NK-92 (cell line): Measurements from ENCODE around the gene WASHC3.
"Not testable (repeated sequence)": the region's sequence is repeated elsewhere in the genome, so short reads cannot be mapped to it uniquely, and the experiment has no call there.

Experiments
- DNase-seq: peaks from one replicate; lab custom pipeline; 2025; ENCODE audit not compliant: unreplicated experiment; lab: John Stamatoyannopoulos, UW

Gene WASHC3

DNA sequence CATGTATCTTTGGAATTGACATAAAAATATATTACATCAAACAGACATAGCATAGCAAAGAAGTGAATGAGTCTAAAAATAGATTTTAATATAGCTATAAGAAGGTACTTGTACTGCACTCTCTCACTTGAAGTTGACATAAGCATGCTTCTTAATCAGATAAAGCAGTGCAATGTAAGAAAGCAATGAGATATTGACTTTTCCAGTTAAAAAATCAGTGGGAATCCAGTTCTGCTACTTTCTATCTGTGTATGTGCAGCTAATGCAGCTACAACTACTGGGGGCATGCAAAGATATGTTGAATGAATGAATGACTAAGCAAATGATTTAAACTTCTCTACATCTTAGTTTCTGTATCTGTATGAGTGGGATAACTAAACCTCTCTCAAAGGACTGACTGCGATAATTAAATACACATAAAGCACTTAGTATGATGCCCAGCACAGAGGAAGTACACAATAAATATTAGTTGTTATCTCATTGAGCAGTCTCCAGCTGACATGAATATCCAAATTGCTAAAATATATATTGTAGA is 10.3 kb downstream of the WASHC3 start:
- no peak for DNase-seq

DNA sequence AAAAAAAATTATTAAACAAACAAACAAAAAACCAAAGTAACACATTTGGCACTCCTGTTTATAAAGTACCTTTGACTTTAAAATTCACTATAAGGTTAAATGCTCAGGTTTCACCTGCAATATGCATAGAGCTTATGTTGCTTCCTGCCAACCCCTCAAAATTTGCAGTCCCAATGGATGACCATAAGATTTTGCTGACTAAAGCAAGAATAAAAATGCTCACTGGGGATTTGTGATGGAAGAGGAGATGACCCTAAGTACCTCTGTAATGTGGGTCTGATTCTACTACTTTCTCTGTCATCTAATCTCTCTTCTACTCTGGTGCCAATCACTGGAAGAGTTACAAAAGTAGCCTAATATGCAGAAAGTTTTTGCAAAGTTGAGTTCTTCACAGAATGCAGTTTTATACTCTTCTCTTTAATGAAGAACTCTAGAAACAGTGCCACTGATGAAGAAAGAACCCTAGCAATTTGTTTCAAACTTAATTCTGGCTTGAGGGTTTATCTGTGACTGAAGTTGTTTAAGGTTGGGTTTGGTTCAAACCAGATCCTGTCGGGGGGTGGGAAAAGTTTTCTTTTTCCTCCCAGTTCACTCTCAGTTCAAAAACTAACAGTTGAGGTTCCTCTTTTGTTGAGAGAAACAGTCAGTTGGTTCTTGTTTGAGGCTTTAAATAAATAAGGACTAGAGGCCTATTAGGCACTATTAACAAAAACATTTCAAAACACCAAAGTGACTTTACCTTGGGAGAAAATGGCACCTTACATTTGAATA is 10.9 kb downstream of the WASHC3 start:
- DNase-seq = no peak

DNA sequence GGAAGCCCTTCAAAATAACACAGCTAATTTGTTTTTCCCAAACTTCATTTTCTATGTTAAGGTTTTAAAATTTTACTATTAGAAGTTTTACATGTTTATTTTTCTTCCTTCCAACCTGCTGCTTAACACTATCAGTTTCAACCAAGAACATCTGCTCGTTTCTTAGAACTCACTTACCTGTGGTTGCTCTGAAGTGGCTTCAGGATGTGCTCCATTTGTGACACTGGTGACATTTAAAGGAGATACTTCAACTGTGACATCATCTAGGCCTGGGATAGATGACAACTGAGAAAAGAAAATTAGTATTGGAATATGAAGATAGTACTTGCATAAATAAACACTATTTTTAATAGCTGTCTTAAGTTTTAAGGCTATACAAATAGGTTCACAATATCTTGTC is 17.9 kb downstream of the WASHC3 start:
- DNase-seq = no peak

DNA sequence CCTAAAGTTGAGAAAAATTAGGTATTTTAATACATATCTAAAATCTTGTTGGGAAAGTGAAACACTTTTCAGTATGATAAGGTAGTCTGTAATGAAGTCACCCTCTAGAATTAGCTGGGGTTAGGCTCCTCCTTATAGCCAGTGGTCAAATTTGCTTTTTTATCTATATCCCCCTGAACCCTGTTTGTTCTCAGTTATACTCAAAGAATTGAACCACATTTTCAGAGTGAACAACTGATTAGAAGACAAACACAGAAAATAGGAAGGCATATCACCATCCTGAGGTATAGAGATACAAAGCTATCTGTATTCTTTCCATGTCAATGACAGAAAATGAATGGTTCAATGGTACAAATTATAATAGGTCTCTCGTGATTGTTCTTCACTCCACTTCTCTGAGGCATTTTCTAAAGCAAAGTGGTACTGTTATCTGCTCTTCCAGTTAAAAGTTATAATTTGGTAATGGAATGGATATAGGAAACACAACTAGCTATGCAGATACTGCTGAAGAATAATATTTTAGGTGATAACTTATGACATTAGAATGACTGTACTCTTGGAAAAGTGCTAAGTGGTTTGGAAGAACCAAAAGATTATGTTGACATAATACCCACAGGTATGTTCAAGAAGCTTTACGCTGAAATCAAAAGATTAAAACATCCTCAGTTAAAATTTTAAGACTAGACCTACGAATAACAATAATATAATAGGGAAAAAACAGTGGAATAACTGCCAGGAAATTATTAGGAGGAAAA is 27.6 kb downstream of the WASHC3 start:
- no peak for DNase-seq

DNA sequence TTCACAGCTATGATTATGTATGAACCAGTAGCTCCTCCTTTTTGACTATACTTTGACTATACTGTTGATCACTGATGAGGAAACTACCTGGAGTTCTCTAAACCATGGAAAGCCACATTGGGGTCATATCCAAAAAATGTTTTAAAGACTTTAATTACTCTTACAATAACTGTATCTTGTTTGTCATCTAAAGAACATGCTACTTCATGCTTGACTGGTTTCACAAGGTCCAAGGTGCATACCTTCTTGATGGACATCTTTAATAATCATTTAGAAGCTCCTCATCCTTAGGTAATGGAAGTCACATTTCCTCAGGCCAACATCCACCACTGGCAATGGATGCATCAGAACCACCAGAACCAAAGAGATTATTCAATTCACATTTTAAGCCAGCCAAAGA is 29.9 kb downstream of the WASHC3 start:
- DNase-seq = no peak

DNA sequence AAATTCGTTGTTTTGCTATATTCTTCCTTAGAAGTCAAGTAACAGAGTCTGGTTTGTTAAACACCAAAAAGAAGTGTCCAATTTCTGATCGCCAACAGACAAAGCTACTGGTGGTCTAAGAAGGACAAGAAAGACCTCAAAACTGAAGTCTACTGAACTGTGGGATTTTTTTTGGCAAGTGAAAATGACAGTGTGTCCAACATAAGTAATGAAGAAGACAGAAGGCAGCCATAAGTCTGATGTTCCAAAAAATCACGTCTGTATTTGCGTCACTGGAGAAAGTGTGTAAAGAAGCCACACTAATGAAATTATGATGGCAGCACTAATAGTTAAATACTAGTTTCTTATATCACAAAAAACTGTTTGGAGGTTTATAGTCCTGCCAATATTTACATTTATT is 32.6 kb downstream of the WASHC3 start:
- DNase-seq = no peak

DNA sequence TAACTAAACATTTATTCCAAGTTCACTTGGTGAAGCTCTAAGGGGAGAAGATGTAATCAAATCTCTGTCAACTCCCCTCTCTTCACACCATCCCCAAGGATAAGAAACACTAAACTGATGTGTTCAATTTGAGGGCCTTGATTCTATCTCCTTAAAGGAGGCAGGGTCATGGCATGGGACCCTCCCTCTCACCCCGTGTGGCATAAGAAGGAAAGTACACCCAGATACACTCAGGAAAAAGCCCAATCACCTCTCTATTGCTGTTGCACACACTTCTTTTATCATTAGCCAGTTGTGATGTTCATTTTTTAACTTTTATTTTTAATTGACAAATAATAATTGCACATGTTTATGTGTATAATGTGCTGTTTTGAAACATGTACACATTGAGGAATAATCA is 35.1 kb downstream of the WASHC3 start:
- no peak for DNase-seq

DNA sequence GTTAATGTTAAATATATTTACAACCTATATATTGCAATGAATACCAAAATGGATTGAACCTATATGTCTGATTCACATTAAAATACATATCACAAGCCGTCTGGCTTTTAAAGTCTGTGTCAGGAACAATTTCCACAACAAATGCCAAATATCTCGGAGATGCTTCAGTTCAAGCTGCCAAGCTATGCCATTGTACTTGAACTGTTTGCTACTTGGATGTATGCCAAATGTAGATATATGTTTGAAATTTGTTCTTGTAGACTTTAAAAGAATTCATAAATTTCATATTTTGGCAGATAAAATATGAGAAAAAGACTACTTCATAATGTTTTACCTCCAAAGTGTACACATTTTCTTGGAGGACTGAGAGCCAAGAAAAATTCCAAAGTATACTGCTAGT is 37.0 kb downstream of the WASHC3 start:
- DNase-seq = no peak

DNA sequence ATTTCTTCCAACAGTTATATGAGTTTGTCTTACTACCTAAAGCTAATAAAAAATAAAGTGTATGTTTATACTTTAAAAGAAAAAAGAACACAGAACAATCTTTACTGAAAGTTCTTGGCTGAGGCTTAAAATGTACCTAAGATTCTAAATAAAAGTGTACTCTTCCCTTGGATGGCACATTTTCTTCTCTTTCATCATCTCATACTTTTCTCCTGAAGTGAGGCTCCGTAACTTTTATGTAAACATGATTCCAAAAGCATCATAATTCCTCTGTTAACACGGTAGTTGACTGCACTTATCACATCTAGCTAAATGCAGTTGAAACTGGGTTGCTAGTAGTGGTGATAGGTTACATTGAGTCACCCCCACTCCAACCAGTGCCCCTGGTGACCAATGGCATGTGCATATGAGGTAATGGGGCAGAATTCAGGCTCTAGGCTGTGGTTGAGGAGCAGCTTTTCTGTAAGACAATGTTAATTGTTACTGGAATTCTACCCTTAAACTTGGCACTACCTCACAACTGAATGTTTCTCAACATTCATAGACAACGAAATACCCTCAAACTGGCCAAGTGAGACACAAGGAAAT is 38.4 kb downstream of the WASHC3 start:
- no peak for DNase-seq

DNA sequence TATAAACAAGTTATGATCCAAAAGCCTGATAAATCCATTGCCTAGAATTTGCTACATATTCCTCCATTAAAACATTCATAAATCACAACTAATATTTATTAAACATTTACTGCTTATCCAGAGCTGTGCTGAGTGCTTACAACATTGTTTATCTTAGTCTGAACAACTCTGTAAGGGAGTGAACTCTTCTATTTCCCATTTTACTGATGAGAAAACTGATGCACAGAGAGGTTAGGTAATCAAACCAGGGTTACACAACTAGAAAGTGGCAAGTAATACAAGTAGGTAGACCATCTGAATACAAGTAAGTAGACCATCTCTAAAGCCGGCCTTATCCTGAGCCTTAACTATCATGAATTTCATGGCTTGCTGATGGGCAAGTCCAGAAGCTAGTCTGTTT is 39.5 kb downstream of the WASHC3 start:
- DNase-seq = no peak

DNA sequence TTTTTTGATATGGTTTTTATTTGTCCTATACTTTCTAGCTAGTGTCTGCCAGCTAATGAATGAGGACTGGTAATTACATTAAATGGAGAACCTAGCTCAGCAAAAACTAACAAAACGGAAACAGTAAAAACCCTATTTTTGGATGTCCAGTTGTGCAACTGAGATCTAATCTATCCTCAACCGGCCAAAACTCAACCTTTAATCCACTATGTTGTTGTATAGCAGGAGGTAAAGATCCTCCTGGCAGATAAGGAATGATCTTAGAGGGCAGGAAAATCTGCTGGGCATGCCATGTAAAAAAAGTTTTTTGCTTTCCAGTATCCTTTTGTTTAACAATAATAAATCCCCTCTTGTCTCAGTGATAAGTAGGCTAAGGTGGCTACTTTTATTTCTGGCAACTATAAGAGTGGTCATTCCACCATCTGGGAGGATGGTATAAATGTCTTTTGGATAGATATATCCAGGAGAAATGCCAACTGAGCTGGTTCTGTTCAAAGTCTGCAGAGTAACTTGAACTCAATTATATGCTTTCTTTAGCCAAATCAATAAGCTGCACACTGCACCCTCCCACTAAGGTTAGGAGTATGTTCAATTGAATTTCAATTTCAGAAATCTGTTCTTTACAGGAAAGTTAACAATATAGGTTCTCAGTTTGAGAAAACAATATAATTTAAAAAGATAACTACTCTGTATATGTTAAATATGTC is 40.1 kb downstream of the WASHC3 start:
- no peak for DNase-seq

DNA sequence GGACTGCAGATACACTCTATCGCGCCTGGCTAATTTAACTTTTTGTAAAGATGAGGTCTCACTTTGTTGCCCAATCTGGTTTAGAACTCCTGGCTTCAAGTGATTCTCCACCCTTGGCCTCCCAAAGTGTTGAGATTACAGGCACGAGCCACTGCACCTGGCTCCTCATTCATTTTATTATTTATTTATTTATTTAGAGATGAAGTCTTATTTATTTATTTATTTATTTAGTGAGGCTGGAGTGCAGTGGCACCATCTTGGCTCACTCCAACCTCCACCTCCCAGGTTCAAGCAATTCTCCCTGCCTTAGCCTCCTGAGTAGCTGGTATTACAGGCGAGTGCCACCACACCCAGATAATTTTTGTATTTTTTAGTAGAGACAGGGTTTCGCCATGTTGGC is 43.2 kb downstream of the WASHC3 start:
- DNase-seq = not testable (repeated sequence)

DNA sequence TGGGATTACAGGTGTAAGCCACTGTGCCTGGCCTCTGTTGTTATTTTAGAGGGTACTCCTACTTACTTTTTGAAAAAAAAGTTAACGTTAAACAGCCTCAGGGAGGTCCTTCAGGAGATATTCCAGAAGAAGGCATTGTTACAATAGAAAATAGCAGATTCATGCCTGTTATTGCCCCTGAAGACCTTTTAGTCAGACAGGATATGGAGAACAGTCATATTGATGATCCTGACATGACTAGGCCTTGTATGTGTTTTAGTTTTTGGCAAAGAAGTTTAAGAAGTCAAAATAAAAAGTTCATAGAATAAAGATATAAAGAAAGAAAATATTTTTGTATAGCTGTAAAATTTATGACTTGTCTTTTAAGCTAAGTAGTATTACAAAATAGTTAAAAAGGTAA is 45.3 kb downstream of the WASHC3 start:
- no peak for DNase-seq

DNA sequence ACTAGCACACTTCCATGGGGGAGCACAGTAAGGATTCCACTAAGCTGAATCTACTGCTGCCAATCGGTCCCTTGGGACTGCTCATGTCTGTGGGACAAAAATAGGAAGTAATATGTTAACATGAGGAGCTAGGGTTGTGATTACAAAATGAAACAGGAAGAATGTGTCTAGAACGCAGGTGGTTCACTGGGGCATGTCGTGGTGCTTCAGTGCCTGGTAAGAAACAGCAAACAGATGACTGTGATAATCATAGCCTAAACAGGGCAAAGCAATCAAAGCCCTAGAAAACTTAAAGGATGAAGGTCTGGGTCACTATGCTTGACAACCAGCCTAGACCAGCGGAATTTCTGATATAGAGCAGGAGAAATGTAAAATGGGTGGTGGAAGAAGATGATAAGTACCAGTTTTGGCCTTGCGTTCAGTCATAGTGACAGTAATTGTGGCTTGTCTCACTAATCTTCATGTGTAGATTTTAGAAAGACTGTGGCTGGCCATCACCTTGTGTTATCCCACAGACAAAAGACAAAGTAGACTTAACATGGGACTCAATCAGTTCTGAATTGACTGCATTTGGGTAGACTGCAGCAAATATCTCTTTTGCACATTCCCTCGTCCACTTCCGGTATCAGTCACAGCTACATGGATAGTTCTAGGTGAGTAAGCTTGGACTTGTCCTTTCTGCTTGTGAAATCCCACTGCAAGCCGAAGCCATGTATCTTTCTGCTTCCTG is 51.4 kb downstream of the WASHC3 start:
- DNase-seq = no peak

DNA sequence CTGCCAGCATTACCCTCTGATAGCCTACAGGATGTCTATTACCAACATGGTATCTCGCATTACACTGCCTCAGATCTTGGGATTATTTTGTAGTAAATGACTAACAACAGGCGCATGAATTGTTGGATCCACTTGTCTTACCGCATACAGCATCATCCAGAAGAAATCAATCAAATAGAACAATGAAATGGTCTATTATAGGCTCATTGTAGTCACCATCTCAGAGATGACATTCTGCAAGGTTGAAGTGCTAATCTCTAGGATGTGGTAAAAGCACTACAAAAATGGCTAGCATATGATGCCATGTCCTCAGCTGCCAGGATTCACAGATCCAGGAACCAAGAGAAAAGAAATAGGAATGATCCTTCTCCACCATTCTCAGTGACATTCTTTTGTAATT is 52.0 kb downstream of the WASHC3 start:
- no peak for DNase-seq

DNA sequence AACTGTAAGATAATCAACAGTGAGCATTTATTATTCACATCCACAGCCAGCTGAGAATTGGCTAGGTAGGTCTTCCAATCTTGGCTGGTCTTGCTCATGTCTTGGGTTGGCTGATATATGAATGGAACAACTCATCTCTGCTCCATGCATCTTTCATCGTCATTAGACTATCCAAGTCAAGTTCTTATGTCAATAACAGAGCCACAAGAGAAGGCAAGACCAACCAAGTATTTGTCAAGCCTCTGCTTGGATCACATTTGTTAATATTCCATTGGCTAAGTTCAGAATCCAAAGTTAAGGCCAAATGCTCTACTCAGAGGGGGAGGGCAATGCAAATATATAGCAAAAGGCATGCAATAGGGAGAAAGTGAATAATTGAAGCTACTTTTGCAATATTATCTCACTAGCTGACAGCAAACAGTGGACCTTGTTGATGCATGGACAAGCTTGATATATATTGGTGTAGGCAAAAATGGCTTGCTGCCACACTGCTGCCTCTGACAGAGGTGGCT is 53.1 kb downstream of the WASHC3 start:
- DNase-seq = no peak

DNA sequence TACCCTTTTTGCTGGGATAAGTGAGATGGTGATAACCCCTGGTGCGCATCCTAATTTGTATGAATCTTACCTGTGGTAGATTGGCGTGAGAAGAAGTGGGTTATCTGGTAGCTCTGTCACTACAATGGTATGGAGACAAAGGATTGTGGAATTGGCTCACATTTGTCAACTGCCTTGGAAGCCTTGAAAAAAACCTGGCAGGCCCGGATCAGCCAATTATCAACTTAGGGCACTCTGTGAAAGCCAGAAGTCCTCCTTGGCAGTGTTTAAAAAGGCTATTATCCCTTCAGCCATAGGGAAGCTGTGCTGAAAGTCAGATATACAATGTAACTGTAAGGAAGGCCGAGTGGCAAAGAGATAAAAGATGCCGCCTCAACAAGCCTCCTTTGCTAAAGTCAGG is 56.5 kb downstream of the WASHC3 start:
- no peak for DNase-seq

DNA sequence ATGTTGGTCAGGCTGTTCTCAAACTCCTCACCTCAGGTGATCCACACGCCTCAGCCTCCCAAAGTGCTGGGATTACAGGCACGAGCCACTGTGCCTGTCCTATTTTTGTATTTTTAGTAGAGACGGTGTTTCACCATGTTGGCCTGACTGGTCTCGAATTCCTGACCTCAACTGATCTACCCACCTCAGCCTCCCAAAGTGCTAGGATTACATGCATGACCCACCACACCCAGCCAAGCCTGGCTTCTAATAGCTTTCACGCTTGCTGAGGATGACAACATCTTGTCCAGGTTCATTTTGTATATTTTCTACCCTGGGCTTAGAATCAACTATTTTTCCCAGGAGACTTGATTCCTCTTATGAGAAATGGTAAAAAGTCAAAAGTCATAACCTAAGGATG is 64.7 kb downstream of the WASHC3 start:
- DNase-seq = no peak

DNA sequence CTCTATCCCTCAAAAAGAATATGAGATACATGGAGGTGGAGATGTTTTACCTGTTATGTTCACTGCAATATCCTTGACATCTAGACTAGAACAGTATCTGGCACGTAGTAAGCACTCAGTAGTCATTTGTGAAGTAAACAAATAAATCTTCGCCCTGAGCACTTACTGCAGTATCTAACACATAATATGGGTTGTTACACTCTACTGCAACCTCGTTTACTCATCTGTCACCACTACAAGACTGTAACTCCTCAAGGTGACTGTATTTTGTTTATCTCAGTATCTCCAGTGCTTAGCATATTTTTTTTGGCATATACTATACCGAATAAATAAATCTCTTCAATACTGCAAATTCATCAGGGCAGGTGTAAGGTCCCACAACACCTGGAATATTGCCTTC is 66.1 kb downstream of the WASHC3 start:
- DNase-seq = no peak

DNA sequence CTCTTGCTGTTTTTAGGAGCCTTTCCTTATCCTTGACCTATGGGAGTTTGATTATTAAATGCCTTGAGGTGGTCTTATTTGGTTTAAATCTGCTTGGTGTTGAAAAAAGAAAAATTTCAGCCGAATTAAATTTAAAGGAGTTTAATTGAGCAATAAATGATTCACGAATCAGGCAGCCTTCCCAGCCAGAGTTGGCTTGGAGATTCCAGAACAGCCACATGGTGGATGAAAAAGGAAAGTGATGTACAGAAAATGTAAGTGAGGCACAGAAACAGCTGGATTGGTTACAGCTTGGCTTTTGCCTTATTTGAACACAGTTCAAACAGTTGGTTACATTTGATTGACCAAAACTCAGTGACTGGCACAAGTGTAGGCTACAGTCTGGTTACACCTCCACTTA is 69.7 kb downstream of the WASHC3 start:
- DNase-seq = no peak

DNA sequence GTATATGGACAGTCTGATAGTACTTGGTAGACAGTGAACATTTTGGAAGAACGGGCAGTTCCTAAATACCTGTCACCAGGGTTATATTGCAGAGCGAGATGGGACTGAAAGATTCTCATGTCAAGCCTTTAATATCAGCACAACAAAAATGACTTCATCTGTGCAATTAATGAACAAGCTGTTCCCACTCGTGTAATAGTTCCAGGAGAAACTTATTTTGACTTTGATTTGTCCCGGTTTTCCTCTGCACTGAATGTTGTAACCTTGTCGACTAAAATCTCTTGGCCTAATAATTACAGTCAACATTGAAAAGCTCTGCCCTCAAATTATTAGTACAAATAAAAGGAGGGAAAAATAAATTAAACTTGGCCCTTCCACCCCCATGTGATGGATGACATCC is 79.5 kb downstream of the WASHC3 start:
- no peak for DNase-seq
